Sigmoid colon (tissue), 4 donors: ENCODE results near the gene PIP5K1C.

Experiments used
- EP300 ChIP-seq, 4 donors: sonication (generic); formaldehyde crosslinking; IDR thresholded peaks; one replicate each; pipeline ENCODE4 v1.6.1; 2017; ENCODE audit warnings: antibody characterized with exemption in 4 of 4
- POLR2AphosphoS5 ChIP-seq, 4 donors: sonication (generic); formaldehyde crosslinking; IDR thresholded peaks; one replicate each; pipeline ENCODE4 v1.6.1; 2017; ENCODE audit warnings: antibody characterized with exemption in 4 of 4
- TF ChIP-seq, protein P1 (sequence below), 4 experiments: fragments of 450-650 bp in 3 of 4; fragments of 200-600 bp in 1 of 4; IDR thresholded peaks; one replicate each; pipeline ENCODE4 v1.5.1; 2016 to 2019; ENCODE audit warnings: antibody characterized with exemption in 4 of 4, mild to moderate bottlenecking in 3 of 4, moderate library complexity in 2 of 4

DNA sequence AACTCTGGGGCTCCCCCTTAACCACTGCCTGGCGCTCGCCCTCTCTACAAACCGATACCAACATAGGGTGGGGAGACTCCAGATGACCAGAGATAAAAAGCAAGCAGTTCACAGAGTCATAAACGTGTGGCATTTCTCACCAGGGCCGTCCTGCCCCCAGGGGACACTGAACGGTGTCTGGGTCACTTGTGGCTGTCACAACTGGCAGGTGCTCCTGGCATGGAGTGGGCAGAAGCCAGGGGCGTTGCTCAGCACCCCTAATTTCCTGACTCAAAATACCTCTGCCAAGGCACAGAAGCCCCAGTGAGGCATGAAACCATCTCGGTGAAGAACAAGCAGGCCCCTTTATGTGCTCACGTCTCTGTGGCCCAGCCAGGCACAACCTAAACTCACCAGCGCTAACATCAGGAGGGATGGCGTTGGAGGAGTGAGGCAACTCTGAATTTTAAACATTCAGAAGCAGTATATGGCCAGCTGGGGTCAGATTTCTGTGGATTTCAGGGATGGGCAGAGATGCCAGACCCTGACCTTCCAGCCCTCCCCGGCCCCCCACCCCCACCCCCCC is 1.8 kb downstream of the PIP5K1C start:
- TF ChIP-seq, protein P1, sequence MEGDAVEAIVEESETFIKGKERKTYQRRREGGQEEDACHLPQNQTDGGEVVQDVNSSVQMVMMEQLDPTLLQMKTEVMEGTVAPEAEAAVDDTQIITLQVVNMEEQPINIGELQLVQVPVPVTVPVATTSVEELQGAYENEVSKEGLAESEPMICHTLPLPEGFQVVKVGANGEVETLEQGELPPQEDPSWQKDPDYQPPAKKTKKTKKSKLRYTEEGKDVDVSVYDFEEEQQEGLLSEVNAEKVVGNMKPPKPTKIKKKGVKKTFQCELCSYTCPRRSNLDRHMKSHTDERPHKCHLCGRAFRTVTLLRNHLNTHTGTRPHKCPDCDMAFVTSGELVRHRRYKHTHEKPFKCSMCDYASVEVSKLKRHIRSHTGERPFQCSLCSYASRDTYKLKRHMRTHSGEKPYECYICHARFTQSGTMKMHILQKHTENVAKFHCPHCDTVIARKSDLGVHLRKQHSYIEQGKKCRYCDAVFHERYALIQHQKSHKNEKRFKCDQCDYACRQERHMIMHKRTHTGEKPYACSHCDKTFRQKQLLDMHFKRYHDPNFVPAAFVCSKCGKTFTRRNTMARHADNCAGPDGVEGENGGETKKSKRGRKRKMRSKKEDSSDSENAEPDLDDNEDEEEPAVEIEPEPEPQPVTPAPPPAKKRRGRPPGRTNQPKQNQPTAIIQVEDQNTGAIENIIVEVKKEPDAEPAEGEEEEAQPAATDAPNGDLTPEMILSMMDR (IDR thresholded peaks at IDR 0.05), result no peak
- TF ChIP-seq POLR2AphosphoS5 (IDR thresholded peaks at IDR 0.05) (no peak), EP300 (IDR thresholded peaks at IDR 0.05) (no peak)
